ENCODE data around the gene SLC30A2. TPM values are rescaled to one million over a fixed set of nuclear protein-coding genes. Genes with fewer than 3 reads are reported as not detected.

SLC30A2 gene
- total and polyA plus RNA-seq, 9 of the 15 experiments (the other 6 are each of a cell fraction or from before 2014, with no cell fraction given) = 0.01 to 0.18 (median 0.06) TPM; not detected in 3

DNA sequence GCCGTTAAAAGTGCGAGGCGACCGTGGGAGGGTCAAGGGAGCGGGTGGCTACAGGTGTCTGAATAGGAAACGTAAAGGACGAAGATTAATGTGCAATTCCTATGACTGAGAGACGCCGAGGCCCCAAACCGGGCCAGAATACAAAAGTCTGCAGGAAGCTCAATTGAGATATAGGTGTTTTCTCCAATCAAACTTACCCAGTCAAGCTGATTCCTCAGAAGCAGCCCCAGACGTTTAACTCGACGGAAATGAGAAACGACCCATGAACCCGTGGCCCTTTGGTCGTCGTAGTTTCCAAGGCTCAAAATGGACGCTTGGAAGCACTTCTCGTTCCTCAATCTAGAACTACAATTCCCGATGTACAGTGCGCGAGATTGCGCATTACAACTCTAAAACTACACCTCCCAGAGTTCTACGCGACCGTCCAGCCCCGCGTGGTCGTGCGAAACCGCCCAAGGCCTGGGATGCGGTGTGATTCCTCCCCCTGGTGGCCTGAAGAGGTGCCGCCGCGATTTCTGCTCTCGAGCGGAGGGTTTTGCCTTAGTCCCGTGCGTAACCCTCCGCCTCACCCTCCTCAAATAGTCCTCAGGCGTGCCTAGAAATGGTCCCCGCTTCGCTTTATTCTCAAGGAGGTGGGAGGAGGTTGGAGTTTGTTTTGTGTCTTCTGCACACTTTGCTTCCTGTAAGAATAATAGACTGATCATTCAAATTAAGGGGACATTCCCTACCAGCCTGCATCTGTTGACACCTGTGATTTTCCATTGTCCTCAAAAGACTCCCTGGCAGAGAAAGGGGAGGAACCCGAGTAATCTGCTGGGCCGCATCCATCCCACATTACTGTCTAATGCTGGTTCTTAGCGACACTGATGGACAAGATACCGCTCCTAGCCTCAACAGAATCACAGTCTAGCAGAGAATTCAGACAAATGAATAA lies 47.8 kb downstream of the SLC30A2 start, which contains the start of gene PAFAH2 (continued):
- TF ChIP-seq, protein P1, sequence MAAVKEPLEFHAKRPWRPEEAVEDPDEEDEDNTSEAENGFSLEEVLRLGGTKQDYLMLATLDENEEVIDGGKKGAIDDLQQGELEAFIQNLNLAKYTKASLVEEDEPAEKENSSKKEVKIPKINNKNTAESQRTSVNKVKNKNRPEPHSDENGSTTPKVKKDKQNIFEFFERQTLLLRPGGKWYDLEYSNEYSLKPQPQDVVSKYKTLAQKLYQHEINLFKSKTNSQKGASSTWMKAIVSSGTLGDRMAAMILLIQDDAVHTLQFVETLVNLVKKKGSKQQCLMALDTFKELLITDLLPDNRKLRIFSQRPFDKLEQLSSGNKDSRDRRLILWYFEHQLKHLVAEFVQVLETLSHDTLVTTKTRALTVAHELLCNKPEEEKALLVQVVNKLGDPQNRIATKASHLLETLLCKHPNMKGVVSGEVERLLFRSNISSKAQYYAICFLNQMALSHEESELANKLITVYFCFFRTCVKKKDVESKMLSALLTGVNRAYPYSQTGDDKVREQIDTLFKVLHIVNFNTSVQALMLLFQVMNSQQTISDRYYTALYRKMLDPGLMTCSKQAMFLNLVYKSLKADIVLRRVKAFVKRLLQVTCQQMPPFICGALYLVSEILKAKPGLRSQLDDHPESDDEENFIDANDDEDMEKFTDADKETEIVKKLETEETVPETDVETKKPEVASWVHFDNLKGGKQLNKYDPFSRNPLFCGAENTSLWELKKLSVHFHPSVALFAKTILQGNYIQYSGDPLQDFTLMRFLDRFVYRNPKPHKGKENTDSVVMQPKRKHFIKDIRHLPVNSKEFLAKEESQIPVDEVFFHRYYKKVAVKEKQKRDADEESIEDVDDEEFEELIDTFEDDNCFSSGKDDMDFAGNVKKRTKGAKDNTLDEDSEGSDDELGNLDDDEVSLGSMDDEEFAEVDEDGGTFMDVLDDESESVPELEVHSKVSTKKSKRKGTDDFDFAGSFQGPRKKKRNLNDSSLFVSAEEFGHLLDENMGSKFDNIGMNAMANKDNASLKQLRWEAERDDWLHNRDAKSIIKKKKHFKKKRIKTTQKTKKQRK (IDR thresholded peaks at IDR 0.05; ENCODE audit: borderline replicate concordance, low read depth, low read length) = 0 out of 2 replicates have a peak, but pooled peaks have one; percentile 4
- TF ChIP-seq SIN3A (IDR thresholded peaks at IDR 0.05; ENCODE audit: borderline replicate concordance in 2 of 2, control insufficient read depth in 1 of 2, low read depth in 2 of 2, low read length in 2 of 2) (peak; percentile 65 to 78; a peak in 1 of 4 replicates), MEF2D (tag; conservative IDR thresholded peaks at IDR 0.05; ENCODE audit: low read depth) (peak; percentile 77), RUNX1 (IDR thresholded peaks at IDR 0.05; ENCODE audit: low read depth) (0 out of 2 replicates have a peak, but pooled peaks have one; percentile 84), ZKSCAN3 (CRISPR knock-in tag; IDR thresholded peaks at IDR 0.05) (no peak), MCM7 (IDR thresholded peaks at IDR 0.05) (no peak; a peak in 1 of 4 replicates), HSF4 (CRISPR knock-in tag; IDR thresholded peaks at IDR 0.05; ENCODE audit: borderline replicate concordance) (no peak), SETDB1 (IDR thresholded peaks at IDR 0.05; ENCODE audit: low read length) (peak; percentile 77), MAFG (tag; conservative IDR thresholded peaks at IDR 0.05) (no peak), KAT7 (CRISPR knock-in tag; IDR thresholded peaks at IDR 0.05; ENCODE audit: borderline replicate concordance) (peak; percentile 49; the same call in 1 of the 2 replicates), CHD4 (IDR thresholded peaks at IDR 0.05; ENCODE audit: insufficient read depth, insufficient replicate concordance, low read depth, low read length, poor library complexity, severe bottlenecking) (no peak), BMI1 (IDR thresholded peaks at IDR 0.05; ENCODE audit: low read length) (no peak), ZC3H8 (IDR thresholded peaks at IDR 0.05) (peak; percentile 92; the same call in 1 of the 2 replicates), ZNF232 (CRISPR knock-in tag; IDR thresholded peaks at IDR 0.05) (no peak)
